Testis (tissue), 2 donors: ENCODE measurements around the gene PVALEF.

Experiments used
- POLR2A ChIP-seq: fragments of 450-650 bp; IDR thresholded peaks from one replicate; pipeline ENCODE4 v1.6.1; 2017; ENCODE audit warnings: antibody characterized with exemption, mild to moderate bottlenecking, moderate library complexity
- TF ChIP-seq, protein P1 (sequence below), 3 experiments: fragments of 450-650 bp in 2 of 3; fragments of 200-600 bp in 1 of 3; sonication (generic) in 1 of 3; IDR thresholded peaks; one replicate each; pipeline ENCODE4 v1.5.1; 2016 to 2019; ENCODE audit warnings: antibody characterized with exemption in 3 of 3, mild to moderate bottlenecking in 2 of 3, moderate library complexity in 1 of 3

DNA sequence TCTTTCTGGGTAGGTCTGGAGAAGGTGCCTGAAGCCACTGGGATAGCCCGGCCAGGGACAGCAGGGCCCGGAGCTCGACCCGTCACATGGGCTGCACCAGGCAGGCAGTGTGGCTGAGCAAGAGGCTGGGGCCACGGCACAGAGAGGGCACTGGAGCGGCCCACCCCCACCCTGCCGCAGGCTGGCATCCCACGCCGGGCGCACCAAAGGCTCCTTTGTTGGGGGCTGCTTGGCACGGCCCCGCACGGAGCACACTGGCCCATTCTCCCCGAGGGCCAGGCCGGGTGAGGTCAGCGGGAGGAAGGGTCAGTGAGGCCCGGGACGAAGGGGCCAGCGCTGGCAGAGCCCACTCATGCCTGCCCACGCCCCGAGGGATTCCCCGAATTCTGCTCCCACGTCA is 36.5 kb upstream of the PVALEF start:
- TF ChIP-seq POLR2A, result no peak
- TF ChIP-seq, protein P1, sequence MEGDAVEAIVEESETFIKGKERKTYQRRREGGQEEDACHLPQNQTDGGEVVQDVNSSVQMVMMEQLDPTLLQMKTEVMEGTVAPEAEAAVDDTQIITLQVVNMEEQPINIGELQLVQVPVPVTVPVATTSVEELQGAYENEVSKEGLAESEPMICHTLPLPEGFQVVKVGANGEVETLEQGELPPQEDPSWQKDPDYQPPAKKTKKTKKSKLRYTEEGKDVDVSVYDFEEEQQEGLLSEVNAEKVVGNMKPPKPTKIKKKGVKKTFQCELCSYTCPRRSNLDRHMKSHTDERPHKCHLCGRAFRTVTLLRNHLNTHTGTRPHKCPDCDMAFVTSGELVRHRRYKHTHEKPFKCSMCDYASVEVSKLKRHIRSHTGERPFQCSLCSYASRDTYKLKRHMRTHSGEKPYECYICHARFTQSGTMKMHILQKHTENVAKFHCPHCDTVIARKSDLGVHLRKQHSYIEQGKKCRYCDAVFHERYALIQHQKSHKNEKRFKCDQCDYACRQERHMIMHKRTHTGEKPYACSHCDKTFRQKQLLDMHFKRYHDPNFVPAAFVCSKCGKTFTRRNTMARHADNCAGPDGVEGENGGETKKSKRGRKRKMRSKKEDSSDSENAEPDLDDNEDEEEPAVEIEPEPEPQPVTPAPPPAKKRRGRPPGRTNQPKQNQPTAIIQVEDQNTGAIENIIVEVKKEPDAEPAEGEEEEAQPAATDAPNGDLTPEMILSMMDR (IDR thresholded peaks at IDR 0.05), result no peak
